HG03097 (cell line): ENCODE data around the gene ARMS2.

Experiments used
- ATAC-seq: cut with Tn5 transposase; IDR thresholded peaks from one replicate; pipeline ENCODE4 v1.9.1; 2021; ENCODE audit not compliant: unreplicated experiment, low FRiP score

The ARMS2 gene

GRCh38 chr10:122490786-122491680 lies 36.6 kb downstream of the ARMS2 start:
- ATAC-seq = no peak

GRCh38 chr10:122492006-122492405 lies 37.6 kb downstream of the ARMS2 start:
- no peak for ATAC-seq

- no peak for ATAC-seq
Observed at GRCh38 chr10:122492999-122493481, 38.6 kb downstream of the ARMS2 start.

- ATAC-seq = no peak
Observed at GRCh38 chr10:122493761-122494160, 39.3 kb downstream of the ARMS2 start.

GRCh38 chr10:122494173-122494820 lies 39.8 kb downstream of the ARMS2 start:
- no peak for ATAC-seq

GRCh38 chr10:122494833-122495232 lies 40.4 kb downstream of the ARMS2 start:
- ATAC-seq = no peak

- ATAC-seq = no peak
Observed at GRCh38 chr10:122495406-122496340, 41.2 kb downstream of the ARMS2 start.

GRCh38 chr10:122497241-122497640 lies 42.8 kb downstream of the ARMS2 start:
- ATAC-seq = no peak

GRCh38 chr10:122498521-122498920 lies 44.1 kb downstream of the ARMS2 start:
- ATAC-seq = no peak

GRCh38 chr10:122499012-122499411 lies 44.6 kb downstream of the ARMS2 start:
- ATAC-seq = no peak

- ATAC-seq = no peak
Observed at GRCh38 chr10:122499491-122499941, 45.1 kb downstream of the ARMS2 start.

GRCh38 chr10:122500194-122500593 lies 45.7 kb downstream of the ARMS2 start:
- ATAC-seq = no peak

GRCh38 chr10:122500726-122501125 lies 46.3 kb downstream of the ARMS2 start:
- no peak for ATAC-seq

GRCh38 chr10:122503012-122503411 lies 48.6 kb downstream of the ARMS2 start:
- ATAC-seq = no peak

- ATAC-seq = no peak
Observed at GRCh38 chr10:122503886-122504609, 49.6 kb downstream of the ARMS2 start.

- ATAC-seq = no peak
Observed at GRCh38 chr10:122504610-122504950, 50.1 kb downstream of the ARMS2 start.

- ATAC-seq = no peak
Observed at GRCh38 chr10:122505011-122505410, 50.6 kb downstream of the ARMS2 start.

- no peak for ATAC-seq
Observed at GRCh38 chr10:122505885-122506645, 51.6 kb downstream of the ARMS2 start.
